NCI-H2196 treated with DMSO at 0.1 percent for 48 hours (cell line): ENCODE results near the gene LGALS7.

ENCODE experiments used
- DNase-seq: peaks from one replicate; lab custom pipeline; 2025; ENCODE audit not compliant: unreplicated experiment; lab: John Stamatoyannopoulos, UW

The LGALS7 gene

GRCh38 chr19:38727868-38728660, 45.3 kb downstream of the LGALS7 start:
- no peak for DNase-seq

GRCh38 chr19:38727306-38727867, 45.9 kb downstream of the LGALS7 start:
- no peak for DNase-seq

- DNase-seq = no peak
These were observed 46.5 kb downstream of the LGALS7 start for GRCh38 chr19:38726761-38727301.

GRCh38 chr19:38726284-38726673, 47.0 kb downstream of the LGALS7 start:
- no peak for DNase-seq

- DNase-seq = no peak
These were observed 47.6 kb downstream of the LGALS7 start for GRCh38 chr19:38725469-38726283.

- DNase-seq = no peak
These were observed 49.1 kb downstream of the LGALS7 start for GRCh38 chr19:38723990-38724854.

GRCh38 chr19:38723606-38723965, 49.7 kb downstream of the LGALS7 start:
- no peak for DNase-seq

- no peak for DNase-seq
These were observed 50.2 kb downstream of the LGALS7 start for GRCh38 chr19:38722947-38723605.

- DNase-seq = no peak
These were observed 51.1 kb downstream of the LGALS7 start for GRCh38 chr19:38721979-38722773.

GRCh38 chr19:38721496-38721895, 51.8 kb downstream of the LGALS7 start:
- no peak for DNase-seq
